Measurements from ENCODE around the gene TBCEL. TPM values are rescaled to one million over a fixed set of nuclear protein-coding genes. Genes with fewer than 3 reads are reported as not detected.
"Not testable (repeated sequence)": the region's sequence is repeated elsewhere in the genome, so short reads cannot be mapped to it uniquely, and the experiment has no call there.

TBCEL gene
- polyA plus RNA-seq, 2 donors, result 2.0 to 2.2 TPM

DNA sequence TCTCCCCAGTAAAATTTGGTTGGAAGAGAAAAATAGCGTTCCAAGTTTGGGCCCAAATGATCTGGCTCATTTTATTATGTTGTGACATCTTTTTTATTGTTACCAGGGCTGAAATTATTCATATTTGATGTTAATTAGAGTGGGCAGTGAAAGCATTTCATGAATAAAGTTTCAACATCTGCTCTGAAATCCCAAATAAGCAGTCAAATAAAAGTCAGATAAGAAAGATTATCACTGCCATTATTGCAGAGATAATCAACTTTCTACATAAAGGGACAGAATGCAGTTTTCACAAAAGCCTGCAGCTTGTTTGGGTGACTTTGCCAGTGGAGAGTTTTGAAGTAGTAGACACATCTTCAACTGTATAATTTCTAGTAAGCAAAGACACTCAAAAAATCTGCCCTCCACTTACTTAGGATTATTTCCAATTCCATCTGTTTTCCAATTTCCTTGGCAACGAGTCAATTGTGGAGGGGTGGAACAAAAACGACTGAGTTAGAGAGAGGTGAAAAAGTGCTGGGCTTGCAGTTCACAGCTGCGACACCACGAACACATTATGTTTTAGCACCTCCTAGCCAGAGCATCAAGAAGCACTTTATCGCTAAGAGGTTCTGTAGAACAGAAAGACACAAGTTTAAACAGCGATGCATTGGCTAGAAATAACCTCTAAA, 86.1 kb downstream of the TBCEL start:
- 67 to 70% methylated on average over 7 of the region's 7 CpGs for WGBS, 2 donors
- Histone ChIP-seq H3K36me3 (ENCODE audit: control insufficient read depth in 2 of 2, insufficient read depth in 2 of 2, low read length in 1 of 2) (no peaks in the 10 kb centered on the region), H3K4me3 (ENCODE audit: low read depth in 1 of 2, low read length in 2 of 2) (no peak overlapping the region), H3K4me1 (ENCODE audit: control insufficient read depth in 2 of 2, insufficient read depth in 2 of 2, low read length in 1 of 2) (no peaks in the 10 kb centered on the region), H3K27ac (ENCODE audit: low read depth in 2 of 2, low read length in 1 of 2) (no peak overlapping the region), H3K9me3 (ENCODE audit: control insufficient read depth in 2 of 2, insufficient read depth in 1 of 2, low read depth in 1 of 2, low read length in 1 of 2) (no peaks in the 10 kb centered on the region), H3K27me3 (ENCODE audit: control insufficient read depth in 1 of 2, insufficient read depth in 2 of 2, low read length in 2 of 2) (no peaks in the 10 kb centered on the region)

DNA sequence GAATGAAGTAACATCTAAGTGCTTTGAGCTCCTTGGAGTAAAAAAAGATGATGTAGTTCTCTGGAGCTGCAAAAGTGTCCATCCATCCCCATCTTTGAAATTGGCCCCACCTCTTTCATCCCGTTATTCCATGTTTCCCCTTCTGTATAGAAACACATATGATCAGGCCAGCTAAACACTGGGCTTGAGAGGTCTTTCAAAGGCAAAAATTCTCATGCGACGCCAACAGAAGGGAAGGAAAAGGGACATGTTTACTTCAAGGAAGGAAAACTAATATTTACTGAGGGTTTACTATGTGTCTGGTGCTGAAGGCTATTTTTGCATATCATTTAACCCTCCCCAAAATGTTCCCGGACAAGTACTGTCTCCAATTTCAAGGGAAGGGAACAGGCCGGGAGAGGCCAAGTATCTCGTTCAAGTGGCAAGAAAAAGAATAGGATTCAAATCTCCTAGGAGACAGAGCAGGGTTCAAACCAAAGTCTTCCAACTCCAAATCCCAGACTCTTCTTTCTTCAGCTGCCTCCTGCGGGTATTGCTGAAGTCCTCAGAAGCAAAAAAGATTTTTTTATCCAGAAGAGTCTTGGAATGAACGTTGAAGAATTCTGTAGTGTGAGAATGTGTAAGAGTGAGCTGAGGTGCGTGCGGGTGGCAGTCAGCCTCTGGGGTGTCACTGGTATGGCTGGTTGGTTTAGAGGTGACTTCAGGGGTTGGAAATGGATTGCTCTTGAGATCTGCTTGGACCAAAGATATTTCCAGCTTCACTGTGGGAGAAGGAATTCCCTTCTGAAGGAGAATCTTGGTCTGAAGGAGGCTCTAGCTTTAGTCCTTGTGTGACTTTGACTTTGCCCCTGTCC, 87.2 kb downstream of the TBCEL start:
- Histone ChIP-seq H3K9me3 (ENCODE audit: control insufficient read depth in 2 of 2, insufficient read depth in 1 of 2, low read depth in 1 of 2, low read length in 1 of 2) (no peaks in the 10 kb centered on the region), H3K4me1 (ENCODE audit: control insufficient read depth in 2 of 2, insufficient read depth in 2 of 2, low read length in 1 of 2) (no peaks in the 10 kb centered on the region), H3K27me3 (ENCODE audit: control insufficient read depth in 1 of 2, insufficient read depth in 2 of 2, low read length in 2 of 2) (no peaks in the 10 kb centered on the region), H3K27ac (ENCODE audit: low read depth in 2 of 2, low read length in 1 of 2) (no peak overlapping the region), H3K36me3 (ENCODE audit: control insufficient read depth in 2 of 2, insufficient read depth in 2 of 2, low read length in 1 of 2) (no peaks in the 10 kb centered on the region), H3K4me3 (ENCODE audit: low read depth in 1 of 2, low read length in 2 of 2) (no peak overlapping the region)
- WGBS, 2 donors, result 74 to 79% methylated on average over 10 of the region's 10 CpGs

DNA sequence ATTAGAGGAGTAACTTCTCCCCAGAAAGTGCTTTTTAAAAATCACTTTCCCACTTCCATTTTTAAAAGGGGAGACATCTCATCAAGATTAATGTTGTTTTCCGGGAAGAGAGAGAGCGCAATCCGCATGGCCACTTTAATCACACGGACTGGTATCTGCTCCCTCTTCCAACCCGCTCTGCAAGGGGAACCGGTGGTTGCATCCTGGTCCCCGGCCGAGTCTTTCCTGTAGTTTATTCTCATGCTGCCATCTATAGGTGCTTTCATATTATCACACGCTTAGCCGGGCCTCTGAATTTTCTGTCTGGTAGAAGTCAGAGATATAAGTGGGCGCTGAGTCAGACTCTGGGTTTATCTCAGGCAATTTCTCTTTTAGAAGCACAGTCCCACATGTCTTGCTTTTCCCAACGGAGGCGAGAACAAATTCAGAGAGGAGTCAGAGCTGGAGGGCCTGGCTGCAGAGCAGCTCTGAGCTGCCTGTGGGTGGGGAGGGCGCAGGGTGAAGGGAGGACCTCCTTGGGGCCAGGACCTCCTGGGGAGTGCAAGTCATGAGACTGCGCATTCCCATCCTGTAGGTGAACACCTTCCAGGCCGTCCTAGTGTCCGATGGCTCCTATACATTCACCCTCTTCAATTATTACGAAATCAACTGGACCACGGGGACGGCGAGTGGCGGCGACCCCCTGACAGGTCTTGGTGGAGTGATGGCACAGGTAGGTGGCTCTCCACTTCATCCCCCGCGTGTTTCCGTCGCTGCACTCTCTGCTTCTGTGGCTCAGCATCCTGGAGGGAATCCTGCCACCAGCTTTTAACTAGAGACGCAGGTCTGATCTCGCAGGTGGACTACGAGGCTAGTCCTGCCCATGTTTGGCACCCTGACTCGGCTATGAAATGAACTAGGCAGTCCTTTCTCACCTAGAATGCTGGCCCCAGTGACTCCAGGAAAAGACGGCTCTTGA, 88.9 kb downstream of the TBCEL start:
- Histone ChIP-seq H3K4me3 (ENCODE audit: low read depth in 1 of 2, low read length in 2 of 2) (no peak overlapping the region), H3K9me3 (ENCODE audit: control insufficient read depth in 2 of 2, insufficient read depth in 1 of 2, low read depth in 1 of 2, low read length in 1 of 2) (no peaks in the 10 kb centered on the region), H3K4me1 (ENCODE audit: control insufficient read depth in 2 of 2, insufficient read depth in 2 of 2, low read length in 1 of 2) (no peaks in the 10 kb centered on the region), H3K27me3 (ENCODE audit: control insufficient read depth in 1 of 2, insufficient read depth in 2 of 2, low read length in 2 of 2) (no peaks in the 10 kb centered on the region), H3K27ac (ENCODE audit: low read depth in 2 of 2, low read length in 1 of 2) (no peak overlapping the region), H3K36me3 (ENCODE audit: control insufficient read depth in 2 of 2, insufficient read depth in 2 of 2, low read length in 1 of 2) (no peaks in the 10 kb centered on the region)
- WGBS, 2 donors, result 47 to 51% methylated on average over 32 of the region's 32 CpGs

- Histone ChIP-seq H3K27ac (ENCODE audit: low read depth in 2 of 2, low read length in 1 of 2) (no peak overlapping the region), H3K27me3 (ENCODE audit: control insufficient read depth in 1 of 2, insufficient read depth in 2 of 2, low read length in 2 of 2) (peaks cover 0 to 3% of the 10 kb centered on the region in 2 donors), H3K4me3 (ENCODE audit: low read depth in 1 of 2, low read length in 2 of 2) (no peak overlapping the region), H3K9me3 (ENCODE audit: control insufficient read depth in 2 of 2, insufficient read depth in 1 of 2, low read depth in 1 of 2, low read length in 1 of 2) (no peaks in the 10 kb centered on the region), H3K36me3 (ENCODE audit: control insufficient read depth in 2 of 2, insufficient read depth in 2 of 2, low read length in 1 of 2) (no peaks in the 10 kb centered on the region), H3K4me1 (ENCODE audit: control insufficient read depth in 2 of 2, insufficient read depth in 2 of 2, low read length in 1 of 2) (no peaks in the 10 kb centered on the region)
- WGBS, 2 donors, result 72 to 78% methylated on average over 9 of the region's 9 CpGs
These were observed 89.7 kb downstream of the TBCEL start for GRCh38 chr11:121113611-121114010.

GRCh38 chr11:121115024-121115423, 91.1 kb downstream of the TBCEL start:
- not testable (repeated sequence) for H3K4me1 ChIP-seq (ENCODE audit: control insufficient read depth in 2 of 2, insufficient read depth in 2 of 2, low read length in 1 of 2); H3K27ac ChIP-seq (ENCODE audit: low read depth in 2 of 2, low read length in 1 of 2); H3K36me3 ChIP-seq (ENCODE audit: control insufficient read depth in 2 of 2, insufficient read depth in 2 of 2, low read length in 1 of 2); H3K9me3 ChIP-seq (ENCODE audit: control insufficient read depth in 2 of 2, insufficient read depth in 1 of 2, low read depth in 1 of 2, low read length in 1 of 2); H3K4me3 ChIP-seq (ENCODE audit: low read depth in 1 of 2, low read length in 2 of 2); H3K27me3 ChIP-seq (ENCODE audit: control insufficient read depth in 1 of 2, insufficient read depth in 2 of 2, low read length in 2 of 2)
- 82 to 97% methylated on average over 1 of the region's 1 CpG for WGBS, 2 donors

- no peak overlapping the region for H3K27ac ChIP-seq (ENCODE audit: low read depth in 2 of 2, low read length in 1 of 2)
- H3K36me3 ChIP-seq (ENCODE audit: control insufficient read depth in 2 of 2, insufficient read depth in 2 of 2, low read length in 1 of 2), result no peaks in the 10 kb centered on the region
- no peak overlapping the region for H3K4me3 ChIP-seq (ENCODE audit: low read depth in 1 of 2, low read length in 2 of 2)
- peaks cover 0 to 3% of the 10 kb centered on the region in 2 donors for H3K27me3 ChIP-seq (ENCODE audit: control insufficient read depth in 1 of 2, insufficient read depth in 2 of 2, low read length in 2 of 2)
- 61 to 63% methylated on average over 6 of the region's 6 CpGs for WGBS, 2 donors
- H3K9me3 ChIP-seq (ENCODE audit: control insufficient read depth in 2 of 2, insufficient read depth in 1 of 2, low read depth in 1 of 2, low read length in 1 of 2), result peaks cover 0 to 3% of the 10 kb centered on the region in 2 donors
- no peaks in the 10 kb centered on the region for H3K4me1 ChIP-seq (ENCODE audit: control insufficient read depth in 2 of 2, insufficient read depth in 2 of 2, low read length in 1 of 2)
These were observed 93.9 kb downstream of the TBCEL start for GRCh38 chr11:121117788-121118187.

- no peaks in the 10 kb centered on the region for H3K36me3 ChIP-seq (ENCODE audit: control insufficient read depth in 2 of 2, insufficient read depth in 2 of 2, low read length in 1 of 2)
- H3K4me1 ChIP-seq (ENCODE audit: control insufficient read depth in 2 of 2, insufficient read depth in 2 of 2, low read length in 1 of 2), result no peaks in the 10 kb centered on the region
- peaks cover 0 to 8% of the 10 kb centered on the region in 2 donors for H3K9me3 ChIP-seq (ENCODE audit: control insufficient read depth in 2 of 2, insufficient read depth in 1 of 2, low read depth in 1 of 2, low read length in 1 of 2)
- H3K27me3 ChIP-seq (ENCODE audit: control insufficient read depth in 1 of 2, insufficient read depth in 2 of 2, low read length in 2 of 2), result peaks cover 0 to 3% of the 10 kb centered on the region in 2 donors
- WGBS, 2 donors, result 68% methylated on average over 1 of the region's 1 CpG
- no peak overlapping the region for H3K4me3 ChIP-seq (ENCODE audit: low read depth in 1 of 2, low read length in 2 of 2)
- H3K27ac ChIP-seq (ENCODE audit: low read depth in 2 of 2, low read length in 1 of 2), result no peak overlapping the region
These were observed 95.5 kb downstream of the TBCEL start for GRCh38 chr11:121119440-121119839.

DNA sequence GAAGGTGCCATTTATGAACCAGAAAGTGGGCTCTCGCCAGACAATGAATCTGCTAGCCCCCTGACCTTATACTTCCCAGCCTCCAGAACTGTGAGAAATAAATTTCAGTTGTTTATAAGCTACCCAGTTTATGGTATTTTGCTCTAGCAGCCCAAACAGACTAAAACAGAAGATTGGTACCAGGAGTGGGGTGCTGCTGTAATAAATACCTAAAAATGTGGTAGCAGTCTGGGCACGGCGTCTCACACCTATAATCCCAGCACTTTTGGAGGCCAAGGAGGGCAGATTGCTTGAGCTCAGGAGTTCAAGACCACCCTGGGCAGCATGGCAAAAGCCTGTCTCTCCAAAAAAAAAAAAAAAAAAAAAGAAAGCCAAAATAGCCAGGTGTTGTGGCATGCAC, 98.4 kb downstream of the TBCEL start:
- Histone ChIP-seq H3K9me3 (ENCODE audit: control insufficient read depth in 2 of 2, insufficient read depth in 1 of 2, low read depth in 1 of 2, low read length in 1 of 2) (peaks cover 0 to 8% of the 10 kb centered on the region in 2 donors), H3K27ac (ENCODE audit: low read depth in 2 of 2, low read length in 1 of 2) (no peak overlapping the region), H3K4me3 (ENCODE audit: low read depth in 1 of 2, low read length in 2 of 2) (no peak overlapping the region), H3K27me3 (ENCODE audit: control insufficient read depth in 1 of 2, insufficient read depth in 2 of 2, low read length in 2 of 2) (peaks cover 0 to 3% of the 10 kb centered on the region in 2 donors), H3K36me3 (ENCODE audit: control insufficient read depth in 2 of 2, insufficient read depth in 2 of 2, low read length in 1 of 2) (no peaks in the 10 kb centered on the region), H3K4me1 (ENCODE audit: control insufficient read depth in 2 of 2, insufficient read depth in 2 of 2, low read length in 1 of 2) (no peaks in the 10 kb centered on the region)
- WGBS, 2 donors, result 74% methylated on average over 3 of the region's 3 CpGs

DNA sequence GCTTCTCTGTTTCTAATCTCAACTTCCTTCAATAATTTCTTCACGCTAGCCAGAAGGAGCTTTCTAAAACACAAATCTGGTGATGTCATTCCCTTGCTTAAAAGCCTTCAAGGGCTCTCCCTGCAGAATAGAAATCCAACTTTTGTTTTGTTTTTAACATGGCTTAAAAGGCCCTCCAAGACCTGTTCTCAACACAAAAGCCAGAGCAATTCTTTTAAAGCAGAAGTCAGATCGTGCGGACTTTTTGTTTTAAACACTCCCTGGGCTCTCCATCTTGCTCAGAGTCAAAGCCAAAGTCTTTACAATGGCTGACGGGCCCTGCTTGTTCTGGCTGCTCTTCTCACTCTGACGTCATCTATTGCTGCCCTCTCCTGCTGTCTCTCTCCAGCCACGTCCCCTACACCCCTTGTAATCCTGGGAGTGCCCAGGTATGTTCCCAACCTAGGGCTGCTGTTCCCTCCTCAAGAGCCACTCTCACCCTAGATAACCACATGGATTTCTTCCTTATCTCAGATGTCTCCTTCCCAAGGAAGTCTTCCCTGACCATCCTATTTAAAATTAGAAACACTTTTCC, 99.7 kb downstream of the TBCEL start:
- Histone ChIP-seq H3K4me3 (ENCODE audit: low read depth in 1 of 2, low read length in 2 of 2) (no peak overlapping the region), H3K4me1 (ENCODE audit: control insufficient read depth in 2 of 2, insufficient read depth in 2 of 2, low read length in 1 of 2) (no peaks in the 10 kb centered on the region), H3K27me3 (ENCODE audit: control insufficient read depth in 1 of 2, insufficient read depth in 2 of 2, low read length in 2 of 2) (peaks cover 0 to under 1% of the 10 kb centered on the region in 2 donors), H3K36me3 (ENCODE audit: control insufficient read depth in 2 of 2, insufficient read depth in 2 of 2, low read length in 1 of 2) (no peaks in the 10 kb centered on the region), H3K9me3 (ENCODE audit: control insufficient read depth in 2 of 2, insufficient read depth in 1 of 2, low read depth in 1 of 2, low read length in 1 of 2) (peaks cover 0 to 11% of the 10 kb centered on the region in 2 donors), H3K27ac (ENCODE audit: low read depth in 2 of 2, low read length in 1 of 2) (no peak overlapping the region)
- 53 to 57% methylated on average over 6 of the region's 6 CpGs for WGBS, 2 donors
